GM18520 (cell line): Measurements from ENCODE around the gene C15orf62.

Source experiments
- ATAC-seq: cut with Tn5 transposase; IDR thresholded peaks from one replicate; pipeline ENCODE4 v1.9.1; 2021; ENCODE audit not compliant: unreplicated experiment

Gene C15orf62

GRCh38 chr15:40808861-40809450 is 39.2 kb downstream of the C15orf62 start:
- ATAC-seq, result no peak

DNA sequence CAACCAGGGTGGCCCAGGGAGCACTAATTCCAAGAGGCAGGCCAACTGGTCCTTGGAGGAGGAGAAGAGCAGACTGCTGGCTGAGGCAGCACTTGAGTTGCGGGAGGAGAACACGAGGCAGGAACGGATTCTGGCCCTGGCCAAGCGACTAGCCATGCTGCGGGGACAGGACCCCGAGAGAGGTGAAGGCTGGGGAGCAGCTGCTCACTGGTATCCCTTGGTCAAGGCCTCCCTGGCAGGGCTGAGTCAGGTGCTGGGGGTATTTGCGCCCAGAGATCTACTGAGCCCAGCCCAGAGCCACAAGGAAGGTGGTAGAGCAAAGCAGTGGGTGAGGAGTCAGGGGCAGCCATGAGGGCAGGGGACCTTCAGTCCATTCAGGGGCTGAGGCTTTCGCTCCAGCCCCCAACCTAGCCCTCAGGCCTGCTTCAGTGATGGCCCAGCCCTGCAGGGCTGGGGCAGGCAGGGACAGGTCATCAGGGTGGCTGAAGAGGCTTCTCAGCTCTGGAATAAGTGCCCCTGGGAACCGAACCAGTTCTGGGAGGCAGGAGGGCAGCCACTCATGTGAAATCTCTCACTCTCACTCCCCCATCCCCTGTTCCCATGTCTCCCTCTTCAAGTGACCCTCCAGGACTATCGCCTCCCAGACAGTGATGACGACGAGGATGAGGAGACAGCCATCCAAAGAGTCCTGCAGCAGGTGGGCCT is 43.1 kb downstream of the C15orf62 start:
- no peak for ATAC-seq

- ATAC-seq, result no peak
Measured at GRCh38 chr15:40815042-40815698, 45.4 kb downstream of the C15orf62 start.

GRCh38 chr15:40819048-40819447 is 49.3 kb downstream of the C15orf62 start:
- ATAC-seq, result no peak

DNA sequence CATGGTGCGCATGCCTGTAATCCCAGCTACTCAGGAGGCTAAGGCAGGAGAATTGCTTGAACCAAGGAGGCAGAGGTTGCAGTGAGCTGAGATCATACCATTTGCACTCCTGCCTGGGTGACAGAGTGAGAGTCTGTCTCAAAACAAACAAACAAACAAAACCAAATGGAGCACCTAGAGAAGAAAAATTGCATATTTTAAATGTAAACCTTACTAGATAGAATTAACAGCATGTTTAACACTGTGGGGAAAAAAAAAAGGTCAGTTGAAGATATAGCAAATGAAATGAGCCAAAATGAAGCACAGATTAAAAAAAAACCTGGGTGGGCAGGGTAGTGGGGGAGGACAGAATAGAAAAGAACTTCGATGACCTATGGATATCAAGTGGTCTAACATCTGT is 51.4 kb downstream of the C15orf62 start:
- no peak for ATAC-seq
